Gastrocnemius medialis (tissue), 4 donors: Measurements from ENCODE around the gene BUB1. TPM values are rescaled to one million over a fixed set of nuclear protein-coding genes. Genes with fewer than 3 reads are reported as not detected.
"Not testable (repeated sequence)": the region's sequence is repeated elsewhere in the genome, so short reads cannot be mapped to it uniquely, and the experiment has no call there.

Experiments
- ATAC-seq, 2 donors: fragments of 150-250 bp; one replicate each; pipeline ENCODE4 v1.9.1; 2016
- DNase-seq, 2 donors: peaks; one replicate each; pipeline ENCODE4 v3.0.0-alpha.2; 2019
- H3K27ac ChIP-seq, 4 donors: fragments of 200-600 bp; sonication (generic); 1 replicate in 1 of 4; 2 replicates in 3 of 4; pipeline ENCODE4 v1.5.1; 2016 to 2018; ENCODE audit warnings: mild to moderate bottlenecking in 2 of 4, moderate library complexity in 1 of 4
- H3K27me3 ChIP-seq, 3 donors: fragments of 200-600 bp; sonication (generic) in 2 of 3; 1 replicate in 1 of 3; 2 replicates in 2 of 3; pipeline versions ENCODE4 v1.5.1 to v1.6.0; 2016 to 2019; ENCODE audit warnings: mild to moderate bottlenecking in 1 of 3, moderate library complexity in 1 of 3
- H3K36me3 ChIP-seq, 2 donors: fragments of 200-600 bp; sonication (generic) in 1 of 2; one replicate each; pipeline ENCODE4 v1.5.1; 2017 to 2018
- H3K4me1 ChIP-seq, 2 donors: fragments of 200-600 bp; sonication (generic) in 1 of 2; one replicate each; pipeline ENCODE4 v1.5.1; 2016 to 2017; ENCODE audit warnings: mild to moderate bottlenecking in 2 of 2
- H3K4me3 ChIP-seq, 4 donors: fragments of 200-600 bp; sonication (generic) in 3 of 4; 1 replicate in 1 of 4; 2 replicates in 3 of 4; pipeline ENCODE4 v1.5.1; 2016 to 2019; ENCODE audit warnings: mild to moderate bottlenecking in 2 of 4
- H3K9me3 ChIP-seq, 3 donors: fragments of 200-600 bp; sonication (generic) in 2 of 3; 1 replicate in 1 of 3; 2 replicates in 2 of 3; pipeline ENCODE4 v1.5.1; 2016 to 2019
- in situ Hi-C, 4 donors: fragments of 200-750 bp; cut with MboI; loops; one replicate each; pipeline versions ENCODE4 v1.15.0 to v1.8.0; 2017; ENCODE audit warnings: low sequenced_read_pairs in 4 of 4
- intact Hi-C: fragments of 100-400 bp; cut with DNase I; formaldehyde crosslinking; loops from one replicate; pipeline ENCODE4 v1.15.1; 2023; ENCODE audit warnings: low total_unique reads
- total RNA-seq, 4 donors: library from RNA; depleted of rRNA; stranded (reverse); fragments of >200 nt; gene quantifications; one replicate each; pipeline versions ENCODE4 v1.1.0 to v1.2.3, GENCODE V29; 2016

BUB1 gene
- total RNA-seq, 4 donors from 2014 or later, result 0.27 to 0.59 TPM; not detected in 2

GRCh38 chr2:110613927-110614326 is 63.9 kb downstream of the BUB1 start:
- in situ Hi-C loops, H3K36me3 ChIP-seq, H3K4me3 ChIP-seq, H3K27me3 ChIP-seq, intact Hi-C loops, H3K4me1 ChIP-seq, H3K27ac ChIP-seq, H3K9me3 ChIP-seq, DNase-seq: not testable (repeated sequence)
- peak in 1 of 2 donors; percentile 17 for ATAC-seq

- DNase-seq, result not testable (repeated sequence)
These were observed 67.1 kb downstream of the BUB1 start for GRCh38 chr2:110610613-110611250.

GRCh38 chr2:110609843-110610612 is 67.8 kb downstream of the BUB1 start:
- intact Hi-C loops, H3K36me3 ChIP-seq, H3K4me1 ChIP-seq, in situ Hi-C loops, H3K9me3 ChIP-seq, H3K27ac ChIP-seq, H3K27me3 ChIP-seq, DNase-seq, H3K4me3 ChIP-seq: not testable (repeated sequence)
- ATAC-seq, result peak in 1 of 2 donors; percentile 16

More at GRCh38 chr2:110610613-110611250, 67.1 kb downstream of the BUB1 start:
- H3K9me3 ChIP-seq, in situ Hi-C loops, H3K4me1 ChIP-seq, H3K4me3 ChIP-seq, H3K27me3 ChIP-seq, H3K36me3 ChIP-seq, intact Hi-C loops, H3K27ac ChIP-seq: not testable (repeated sequence)
- ATAC-seq, result peak; percentile 25 to 40

GRCh38 chr2:110608788-110609502 is 68.9 kb downstream of the BUB1 start:
- H3K27ac ChIP-seq, intact Hi-C loops, H3K36me3 ChIP-seq, ATAC-seq, H3K4me3 ChIP-seq, in situ Hi-C loops, H3K27me3 ChIP-seq, H3K4me1 ChIP-seq, DNase-seq, H3K9me3 ChIP-seq: not testable (repeated sequence)

- H3K36me3 ChIP-seq, DNase-seq, H3K4me1 ChIP-seq, H3K4me3 ChIP-seq, H3K27ac ChIP-seq, ATAC-seq, in situ Hi-C loops, H3K9me3 ChIP-seq, H3K27me3 ChIP-seq, intact Hi-C loops: not testable (repeated sequence)
These were observed 72.8 kb downstream of the BUB1 start for GRCh38 chr2:110605057-110605456.

GRCh38 chr2:110603917-110604591 is 73.8 kb downstream of the BUB1 start:
- DNase-seq, H3K9me3 ChIP-seq, intact Hi-C loops, H3K36me3 ChIP-seq, H3K27me3 ChIP-seq, ATAC-seq, H3K4me3 ChIP-seq, in situ Hi-C loops, H3K4me1 ChIP-seq, H3K27ac ChIP-seq: not testable (repeated sequence)

- H3K36me3 ChIP-seq, H3K27ac ChIP-seq, H3K9me3 ChIP-seq, H3K27me3 ChIP-seq, DNase-seq, intact Hi-C loops, H3K4me3 ChIP-seq, H3K4me1 ChIP-seq, in situ Hi-C loops, ATAC-seq: not testable (repeated sequence)
These were observed 75.7 kb downstream of the BUB1 start for GRCh38 chr2:110602139-110602538.

- ATAC-seq, H3K9me3 ChIP-seq, in situ Hi-C loops: not testable (repeated sequence)
These were observed 85.9 kb downstream of the BUB1 start for GRCh38 chr2:110591973-110592372.

GRCh38 chr2:110589677-110590330 is 88.1 kb downstream of the BUB1 start:
- H3K4me1 ChIP-seq, DNase-seq, ATAC-seq, H3K27me3 ChIP-seq, in situ Hi-C loops, H3K36me3 ChIP-seq, intact Hi-C loops, H3K4me3 ChIP-seq, H3K27ac ChIP-seq, H3K9me3 ChIP-seq: not testable (repeated sequence)

More at GRCh38 chr2:110591973-110592372, 85.9 kb downstream of the BUB1 start:
- H3K27ac ChIP-seq, H3K27me3 ChIP-seq, H3K36me3 ChIP-seq, DNase-seq, intact Hi-C loops, H3K4me1 ChIP-seq, H3K4me3 ChIP-seq: not testable (repeated sequence)

GRCh38 chr2:110588520-110588919 is 89.3 kb downstream of the BUB1 start:
- H3K9me3 ChIP-seq, H3K27me3 ChIP-seq, H3K27ac ChIP-seq, H3K4me1 ChIP-seq, DNase-seq, H3K4me3 ChIP-seq, H3K36me3 ChIP-seq, intact Hi-C loops, in situ Hi-C loops, ATAC-seq: not testable (repeated sequence)
